H1 (cell line): ENCODE data around the gene GJE1.

Source experiments
- ASH2L ChIP-seq: fragments of 200-600, 300-600 bp; sonication (generic); IDR thresholded peaks from one replicate; pipeline ENCODE4 v1.7.1; 2017; ENCODE audit warnings: low read length
- BACH1 ChIP-seq: IDR thresholded peaks from 2 replicates; pipeline ENCODE4 v1.6.1; 2012; ENCODE audit warnings: low read length, improper control_type of control experiment
- CEBPB ChIP-seq: IDR thresholded peaks from 2 replicates; pipeline ENCODE4 v1.6.1; 2012; ENCODE audit warnings: low read depth, low read length
- CHD2 ChIP-seq: IDR thresholded peaks from 2 replicates; pipeline ENCODE4 v1.6.1; 2012; ENCODE audit warnings: low read length, improper control_type of control experiment
- CTCF ChIP-seq, 3 experiments: IDR thresholded peaks; 1 replicate in 2 of 3; 2 replicates in 1 of 3; pipeline versions ENCODE4 v1.5.1 to v1.6.1; 2011; ENCODE audit warnings: low read length in 3 of 3, mild to moderate bottlenecking in 3 of 3, inconsistent platforms in 2 of 3, low read depth in 1 of 3, moderate library complexity in 1 of 3; ENCODE audit not compliant: insufficient read depth in 1 of 3; ENCODE audit errors: control extremely low read depth in 1 of 3
- EP300 ChIP-seq, 2 experiments: IDR thresholded peaks; 1 replicate in 1 of 2; 2 replicates in 1 of 2; pipeline ENCODE4 v1.6.1; 2011 to 2012; ENCODE audit warnings: low read depth in 2 of 2, low read length in 2 of 2, mild to moderate bottlenecking in 2 of 2, borderline replicate concordance in 1 of 2, inconsistent platforms in 1 of 2, moderate library complexity in 1 of 2
- EZH2 ChIP-seq: fragments of 200-600 bp; sonication (generic); IDR thresholded peaks from 2 replicates; pipeline ENCODE4 v1.7.1; 2012; ENCODE audit warnings: low read depth, mild to moderate bottlenecking, moderate library complexity, low read length, inconsistent platforms; ENCODE audit not compliant: severe bottlenecking
- FOSL1 ChIP-seq: IDR thresholded peaks from 2 replicates; pipeline ENCODE4 v1.6.1; 2011; ENCODE audit warnings: mild to moderate bottlenecking, low read depth, low read length, moderate library complexity; ENCODE audit not compliant: insufficient read depth
- JUND ChIP-seq: IDR thresholded peaks from 2 replicates; pipeline ENCODE4 v1.6.1; 2011; ENCODE audit warnings: mild to moderate bottlenecking, improper control_type of control experiment, low read length
- POLR2A ChIP-seq, 2 experiments: IDR thresholded peaks; 1 replicate in 1 of 2; 2 replicates in 1 of 2; pipeline ENCODE4 v1.6.1; 2011; ENCODE audit warnings: low read depth in 2 of 2, low read length in 2 of 2, mild to moderate bottlenecking in 2 of 2; ENCODE audit errors: control extremely low read depth in 1 of 2
- RBBP5 ChIP-seq: IDR thresholded peaks from 2 replicates; pipeline ENCODE4 v1.7.1; 2012; ENCODE audit warnings: low read depth, mild to moderate bottlenecking, inconsistent platforms, low read length, moderate library complexity, borderline replicate concordance
- RFX5 ChIP-seq: IDR thresholded peaks from 2 replicates; pipeline ENCODE4 v1.6.1; 2011; ENCODE audit warnings: low read depth, low read length, improper control_type of control experiment, borderline replicate concordance
- USF2 ChIP-seq: IDR thresholded peaks from 2 replicates; pipeline ENCODE4 v1.6.1; 2011; ENCODE audit warnings: low read length, improper control_type of control experiment

- TF ChIP-seq EZH2: no peak
- no peak for TF ChIP-seq POLR2A (IDR thresholded peaks at IDR 0.05; ENCODE audit: control extremely low read depth in 1 of 2, low read depth in 2 of 2, low read length in 2 of 2)
- no peak for TF ChIP-seq ASH2L
- no peak for TF ChIP-seq FOSL1
- no peak for TF ChIP-seq CTCF (IDR thresholded peaks at IDR 0.05; ENCODE audit: control extremely low read depth in 1 of 3, insufficient read depth in 1 of 3, low read depth in 1 of 3, low read length in 3 of 3)
- no peak for TF ChIP-seq BACH1
- TF ChIP-seq RFX5: no peak
- TF ChIP-seq USF2: no peak
- TF ChIP-seq CHD2: no peak
- no peak for TF ChIP-seq JUND
- no peak for TF ChIP-seq CEBPB
- no peak for TF ChIP-seq RBBP5
- no peak for TF ChIP-seq EP300 (IDR thresholded peaks at IDR 0.05; ENCODE audit: borderline replicate concordance in 1 of 2, low read depth in 2 of 2, low read length in 2 of 2)
These were observed 20.0 kb downstream of the GJE1 start for GRCh38 chr6:142152746-142153145.
